Large intestine (tissue), 3 donors: ENCODE data around the gene MAG. TPM values are rescaled to one million over a fixed set of nuclear protein-coding genes. Genes with fewer than 3 reads are reported as not detected.
A peak's percentile ranks its signal among the peaks of the same experiment; 100 is the strongest.

Source experiments
- DNase-seq, 2 donors: peaks; one replicate each; pipeline versions ENCODE4 v3.0.0 to v3.0.0-alpha.2; 2013
- H3K27ac ChIP-seq: one replicate; pipeline ENCODE4 v1.5.1; 2013; ENCODE audit warnings: low read length
- H3K27me3 ChIP-seq: 2 replicates; pipeline ENCODE4 v1.6.1; 2013; ENCODE audit warnings: low read length; ENCODE audit not compliant: control insufficient read depth, insufficient read depth
- H3K36me3 ChIP-seq: 2 replicates; pipeline ENCODE4 v1.6.1; 2013; ENCODE audit warnings: low read length; ENCODE audit not compliant: control insufficient read depth, insufficient read depth
- H3K4me1 ChIP-seq: one replicate; pipeline ENCODE4 v1.6.1; 2013; ENCODE audit warnings: low read length; ENCODE audit not compliant: control insufficient read depth, insufficient read depth
- H3K4me3 ChIP-seq: one replicate; pipeline ENCODE4 v1.5.1; 2013; ENCODE audit warnings: low read length
- H3K9me3 ChIP-seq: one replicate; pipeline ENCODE4 v1.6.1; 2013; ENCODE audit warnings: mild to moderate bottlenecking, low read depth, low read length, moderate library complexity; ENCODE audit not compliant: control insufficient read depth
- WGBS: methylation state at CpG from one replicate; pipeline ENCODE4 v1.1.5; 2013; ENCODE audit warnings: low lambda C conversion rate; ENCODE audit not compliant: insufficient coverage; 5-methylcytosine and 5-hydroxymethylcytosine counted together
- polyA plus RNA-seq: library from polyadenylated mRNA; unstranded; fragments of 120-200 nt; gene quantifications from one replicate; pipeline ENCODE4 v1.2.1, GENCODE V29; 2013

MAG gene
- polyA plus RNA-seq, 1 donor = 0.37 TPM

- Histone ChIP-seq H3K4me3 (no peak overlapping the region), H3K4me1 (peaks cover 8% of the 10 kb centered on the region), H3K9me3 (peaks cover 4% of the 10 kb centered on the region), H3K27ac (no peak overlapping the region), H3K36me3 (peaks cover 42% of the 10 kb centered on the region), H3K27me3 (no peaks in the 10 kb centered on the region)
- no peak for DNase-seq
- no CpG with 5 or more reads among the region's 6 CpGs for WGBS
These were observed 26.6 kb upstream of the MAG start for GRCh38 chr19:35265126-35265899.

GRCh38 chr19:35265900-35266519, 26.0 kb upstream of the MAG start:
- Histone ChIP-seq H3K36me3 (peaks cover 49% of the 10 kb centered on the region), H3K9me3 (peaks cover 4% of the 10 kb centered on the region), H3K4me1 (peaks cover 9% of the 10 kb centered on the region), H3K4me3 (no peak overlapping the region), H3K27ac (no peak overlapping the region), H3K27me3 (no peaks in the 10 kb centered on the region)
- DNase-seq = no peak
- WGBS = no CpG with 5 or more reads among the region's 10 CpGs

GRCh38 chr19:35266520-35267352, 25.2 kb upstream of the MAG start:
- peak in 1 of 2 donors; percentile 45 for DNase-seq
- H3K36me3 ChIP-seq = peaks cover 51% of the 10 kb centered on the region
- H3K4me3 ChIP-seq = peak overlapping the region; percentile 69
- peaks cover 4% of the 10 kb centered on the region for H3K9me3 ChIP-seq
- WGBS = no CpG with 5 or more reads among the region's 39 CpGs
- peak overlapping the region; percentile 87 for H3K27ac ChIP-seq
- peaks cover 9% of the 10 kb centered on the region for H3K4me1 ChIP-seq
- no peaks in the 10 kb centered on the region for H3K27me3 ChIP-seq

GRCh38 chr19:35267353-35267817, 24.6 kb upstream of the MAG start:
- DNase-seq = no peak
- Histone ChIP-seq H3K9me3 (peaks cover 4% of the 10 kb centered on the region), H3K4me3 (peak overlapping the region; percentile 69), H3K4me1 (peaks cover 9% of the 10 kb centered on the region), H3K36me3 (peaks cover 53% of the 10 kb centered on the region), H3K27me3 (no peaks in the 10 kb centered on the region), H3K27ac (peak overlapping the region; percentile 87)
- WGBS = no CpG with 5 or more reads among the region's 40 CpGs

- Histone ChIP-seq H3K27ac (peak overlapping the region; percentile 87), H3K9me3 (peaks cover 4% of the 10 kb centered on the region), H3K4me1 (peaks cover 9% of the 10 kb centered on the region), H3K4me3 (peak overlapping the region; percentile 69), H3K36me3 (peaks cover 55% of the 10 kb centered on the region), H3K27me3 (no peaks in the 10 kb centered on the region)
- DNase-seq = peak; percentile 58 to 81
- no CpG with 5 or more reads among the region's 100 CpGs for WGBS
These were observed 24.0 kb upstream of the MAG start for GRCh38 chr19:35267818-35268535.

GRCh38 chr19:35268536-35269437, 23.2 kb upstream of the MAG start, which contains the start of gene USF2:
USF2 (plus strand) TSS chr19:35268962; CDS start chr19:35269102, 140 bp downstream.
- peak within 1 kb of the TSS; percentile 87 for H3K27ac ChIP-seq
- WGBS = no CpG with 5 or more reads among the region's 126 CpGs
- peaks cover 57% of the 10 kb centered on the region for H3K36me3 ChIP-seq
- peak; percentile 65 to 82 for DNase-seq
- peak within 1 kb of the TSS; percentile 69 for H3K4me3 ChIP-seq
- H3K9me3 ChIP-seq = peaks cover 4% of the 10 kb centered on the region
- H3K4me1 ChIP-seq = peaks cover 11% of the 10 kb centered on the region
- H3K27me3 ChIP-seq = no peaks in the 10 kb centered on the region

- peak overlapping the region; percentile 59 for H3K27ac ChIP-seq
- H3K4me1 ChIP-seq = peaks cover 11% of the 10 kb centered on the region
- no CpG with 5 or more reads among the region's 66 CpGs for WGBS
- peak; percentile 84 to 88 for DNase-seq
- H3K4me3 ChIP-seq = peak overlapping the region; percentile 40
- no peaks in the 10 kb centered on the region for H3K27me3 ChIP-seq
- peaks cover 57% of the 10 kb centered on the region for H3K36me3 ChIP-seq
- peaks cover 4% of the 10 kb centered on the region for H3K9me3 ChIP-seq
These were observed 22.4 kb upstream of the MAG start for GRCh38 chr19:35269438-35270117.

GRCh38 chr19:35270381-35270811, 21.6 kb upstream of the MAG start:
- Histone ChIP-seq H3K4me1 (peaks cover 11% of the 10 kb centered on the region), H3K27ac (no peak overlapping the region), H3K9me3 (peaks cover 4% of the 10 kb centered on the region), H3K4me3 (peak overlapping the region; percentile 40), H3K27me3 (no peaks in the 10 kb centered on the region), H3K36me3 (peaks cover 58% of the 10 kb centered on the region)
- WGBS = no CpG with 5 or more reads among the region's 16 CpGs
- DNase-seq = no peak

GRCh38 chr19:35271546-35271945, 20.4 kb upstream of the MAG start:
- Histone ChIP-seq H3K27me3 (no peaks in the 10 kb centered on the region), H3K4me3 (no peak overlapping the region), H3K27ac (no peak overlapping the region), H3K9me3 (peaks cover 4% of the 10 kb centered on the region), H3K4me1 (peaks cover 10% of the 10 kb centered on the region), H3K36me3 (peaks cover 61% of the 10 kb centered on the region)
- DNase-seq = no peak
- WGBS = no CpG with 5 or more reads among the region's 7 CpGs
